GM12874 (cell line): ENCODE measurements around the gene KAT7.

ENCODE experiments used
- CTCF ChIP-seq: IDR thresholded peaks from 2 replicates; pipeline ENCODE4 v1.5.1; 2011; ENCODE audit warnings: low read depth, mild to moderate bottlenecking, control low read depth, low read length, moderate library complexity; ENCODE audit not compliant: insufficient read depth

KAT7 gene

GRCh38 chr17:49835472-49835871 is 47.0 kb downstream of the KAT7 start:
- TF ChIP-seq CTCF = no peak

DNA sequence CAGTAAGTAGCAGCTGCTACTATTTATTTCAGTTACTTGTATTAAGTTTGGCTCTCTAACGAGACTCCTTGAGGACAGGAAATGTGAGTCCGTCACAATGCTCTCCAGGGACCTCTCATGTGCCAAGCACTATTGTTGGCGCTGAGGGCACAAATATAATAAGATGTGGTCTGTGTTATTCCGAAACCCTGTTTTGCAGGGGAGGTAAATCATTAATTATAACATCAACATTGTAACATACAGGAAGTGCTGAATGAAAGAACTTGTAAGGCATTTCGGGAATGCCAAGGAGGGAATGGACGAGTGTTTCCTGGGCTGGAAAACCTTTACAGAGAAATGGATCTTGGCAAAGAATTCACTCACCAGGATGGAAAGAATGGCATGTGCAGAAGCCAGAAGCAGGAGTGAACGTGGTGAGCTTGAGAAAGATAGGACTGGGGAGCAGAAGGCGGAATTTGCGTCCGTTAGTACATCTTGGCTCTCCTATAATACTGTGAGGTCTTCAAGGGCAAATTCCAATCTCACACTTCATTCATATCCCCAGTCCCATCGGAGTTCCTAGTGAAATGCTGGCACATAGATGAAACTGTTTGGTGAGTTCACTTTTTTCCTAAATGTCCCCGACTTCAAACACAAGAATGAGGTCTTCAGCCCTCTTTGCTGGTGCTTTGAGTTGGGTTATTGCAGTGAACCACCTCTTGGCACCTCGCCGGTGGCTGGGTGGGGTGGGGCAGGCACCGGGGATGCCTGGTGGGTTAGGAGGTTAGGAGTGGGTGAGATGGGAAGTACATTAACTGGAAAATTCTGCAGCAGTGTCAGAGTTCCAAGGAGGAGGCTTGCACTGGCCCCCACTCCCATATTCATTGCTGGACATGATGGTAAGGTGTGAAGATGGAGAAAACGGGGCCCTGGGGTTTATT is 47.9 kb downstream of the KAT7 start:
- no peak for TF ChIP-seq CTCF

DNA sequence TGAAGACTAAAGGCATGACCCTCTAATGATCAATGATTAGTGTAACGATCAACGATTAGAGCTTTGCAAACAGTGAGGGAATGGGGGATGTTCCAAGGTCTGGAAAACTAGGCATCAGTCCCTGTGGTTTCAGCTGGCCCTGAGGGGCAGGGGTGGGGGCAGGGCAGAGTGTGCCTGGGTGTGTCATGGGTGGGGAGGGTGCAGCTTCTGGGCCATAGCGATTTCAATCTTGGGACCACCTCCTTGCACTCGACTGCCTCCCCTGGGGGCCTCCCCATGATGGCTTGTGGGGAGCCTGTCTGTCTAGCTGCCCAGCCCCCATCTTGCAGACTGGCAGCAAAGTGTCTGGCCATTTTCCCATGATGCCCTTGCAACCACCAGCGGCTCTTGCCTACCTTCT is 51.0 kb downstream of the KAT7 start:
- no peak for TF ChIP-seq CTCF

- no peak for TF ChIP-seq CTCF
These were observed 53.1 kb downstream of the KAT7 start for GRCh38 chr17:49841548-49841947.

GRCh38 chr17:49842371-49842770 is 53.9 kb downstream of the KAT7 start:
- TF ChIP-seq CTCF = no peak

- TF ChIP-seq CTCF = no peak
These were observed 54.4 kb downstream of the KAT7 start for GRCh38 chr17:49842846-49843245.

DNA sequence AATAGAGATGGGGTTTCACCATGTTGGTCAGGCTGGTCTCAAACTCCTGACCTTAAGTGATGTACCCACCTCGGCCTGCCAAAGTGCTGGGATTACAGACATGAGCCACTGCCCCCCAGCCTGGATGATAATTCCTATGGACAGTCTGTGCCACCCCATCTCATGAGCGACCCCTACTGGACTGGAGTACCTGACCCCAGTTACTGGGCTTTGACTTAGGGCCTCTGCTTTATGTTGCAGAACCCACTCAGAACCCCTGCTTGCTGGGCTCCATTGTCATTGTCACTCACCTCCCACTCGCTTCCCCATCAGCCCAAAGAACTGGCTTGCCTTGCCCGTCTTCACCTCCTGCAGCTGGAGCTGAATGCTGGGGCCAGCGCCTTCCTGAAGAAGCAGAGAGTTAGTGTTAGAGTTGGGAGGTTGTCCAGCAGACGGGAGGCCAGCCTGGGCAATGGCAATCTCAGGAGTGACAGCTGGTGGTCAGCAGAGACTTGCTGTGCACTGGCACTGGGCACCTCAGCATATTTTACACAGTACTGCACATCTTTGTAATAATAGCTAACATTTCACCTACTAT is 55.4 kb downstream of the KAT7 start:
- peak; percentile 59 for TF ChIP-seq CTCF
